ENCODE data around the gene DDX54. TPM values are rescaled to one million over a fixed set of nuclear protein-coding genes. Genes with fewer than 3 reads are reported as not detected.
A peak's percentile ranks its signal among the peaks of the same experiment; 100 is the strongest.

Gene DDX54
- total and polyA plus RNA-seq, 2 of the 8 experiments (the other 6 are each of a cell fraction or from before 2014, with no cell fraction given): 64.9 to 113 TPM

DNA sequence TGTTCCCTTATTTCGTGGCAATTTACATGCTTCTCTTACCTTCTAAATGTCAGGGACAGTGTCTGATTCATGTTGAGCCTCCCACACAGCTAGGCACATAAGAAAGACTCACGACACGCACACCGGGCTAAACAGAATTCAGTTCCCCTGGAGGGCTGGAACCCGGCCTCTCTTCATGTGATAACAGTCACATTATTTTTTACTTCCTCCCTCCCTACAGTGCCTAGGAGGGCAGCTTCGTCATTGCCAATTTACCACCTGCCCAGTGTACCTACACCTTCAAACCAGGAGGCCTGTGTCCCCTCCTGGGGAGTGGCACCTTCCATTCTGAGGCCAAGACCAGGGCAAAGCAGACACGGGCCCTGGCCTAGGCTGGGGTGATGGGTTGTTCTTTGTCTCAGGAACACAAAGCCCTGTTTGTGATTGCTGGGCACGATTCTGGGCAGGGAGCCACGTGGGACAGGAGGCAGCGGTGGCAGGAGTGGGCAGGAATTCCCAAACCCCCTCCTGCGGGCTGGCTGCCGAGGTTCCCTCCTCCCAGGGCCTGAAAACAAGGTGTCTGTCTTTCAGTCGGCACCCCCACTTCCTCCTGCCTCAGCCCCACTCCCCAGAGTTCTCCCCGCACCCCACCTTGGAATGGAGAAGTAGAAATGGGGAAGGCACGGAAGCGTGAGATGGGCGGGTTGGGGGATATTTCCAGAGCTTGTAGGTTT lies 42.9 kb downstream of the DDX54 start:
- Histone ChIP-seq H3K79me1 (ENCODE audit: low read depth, low read length) (no peaks in the 10 kb centered on the region), H3K27me3 (replicated peaks in 1 of 4; ENCODE audit: control insufficient read depth in 3 of 4, extremely low read depth in 1 of 4, insufficient read depth in 3 of 4, low read length in 3 of 4) (no peaks in the 10 kb centered on the region), H4K20me1 (replicated peaks in 1 of 2; ENCODE audit: control insufficient read depth in 1 of 2, insufficient read depth in 2 of 2, low read length in 2 of 2) (no peaks in the 10 kb centered on the region), H2BK20ac (ENCODE audit: low read length) (peak overlapping the region; percentile 48; the same call in 1 of the 2 replicates), H2AK5ac (ENCODE audit: low read depth, low read length) (peak overlapping the region; percentile 82; the same call in 1 of the 2 replicates), H4K8ac (ENCODE audit: extremely low read depth, insufficient read depth, low read length) (peak overlapping the region; percentile 21; the same call in 1 of the 2 replicates), H3K36me3 (ENCODE audit: control insufficient read depth in 2 of 4, insufficient read depth in 4 of 4, low read length in 3 of 4) (no peaks in the 10 kb centered on the region), H3K9me3 (ENCODE audit: insufficient read depth in 2 of 2, low read depth in 1 of 2, low read length in 1 of 2) (no peaks in the 10 kb centered on the region), H3K4me2 (ENCODE audit: insufficient read depth in 1 of 2, low read depth in 2 of 2, low read length in 2 of 2) (no peak overlapping the region), H3K27ac (ENCODE audit: low read depth, low read length) (no peak overlapping the region), H2BK12ac (ENCODE audit: low read depth, low read length) (peak overlapping the region; percentile 33; the same call in 1 of the 2 replicates), H3K23ac (ENCODE audit: insufficient read length) (no peak overlapping the region), H4K91ac (replicated peaks; ENCODE audit: insufficient read length, low read length) (peak overlapping the region; percentile 65), H3K14ac (ENCODE audit: insufficient read length) (no peak overlapping the region), H3K4me1 (replicated peaks in 1 of 4; ENCODE audit: control insufficient read depth in 3 of 4, insufficient read depth in 4 of 4, low read length in 3 of 4) (peaks cover 0 to 6% (median 0%) of the 10 kb centered on the region in 4 experiments; a peak in 2 of 7 replicates), H2AFZ (ENCODE audit: low read length) (0 out of 2 replicates have a peak overlapping the region, but pooled peaks have one; percentile 59), H3K4ac (replicated peaks; ENCODE audit: insufficient read length, low read depth, low read length) (no peak overlapping the region), H3K4me3 (ENCODE audit: extremely low read depth in 1 of 4, insufficient read depth in 2 of 4, low read depth in 3 of 4, low read length in 4 of 4) (no peak overlapping the region), H3K23me2 (ENCODE audit: low read depth, low read length) (no peaks in the 10 kb centered on the region), H4K5ac (ENCODE audit: insufficient read length, low read depth, low read length) (no peak overlapping the region), H2BK120ac (replicated peaks; ENCODE audit: low read depth, low read length) (peak overlapping the region; percentile 33), H3K56ac (replicated peaks; ENCODE audit: insufficient read length, low read depth, low read length) (no peak overlapping the region), H3K18ac (ENCODE audit: extremely low read depth, low read length) (peak overlapping the region; percentile 24; the same call in 1 of the 2 replicates), H3K79me2 (ENCODE audit: control insufficient read depth in 1 of 2, insufficient read depth in 2 of 2, low read length in 2 of 2) (no peaks in the 10 kb centered on the region), H3K9ac (replicated peaks in 1 of 4; ENCODE audit: extremely low read depth in 1 of 4, low read depth in 3 of 4, low read length in 3 of 4) (no peak overlapping the region), H2BK5ac (ENCODE audit: low read depth, low read length) (no peak overlapping the region), H2BK15ac (ENCODE audit: low read length) (peak overlapping the region; percentile 88; the same call in 1 of the 2 replicates)
- FAIRE-seq (no peak), DNase-seq (ENCODE audit: low read depth in 1 of 2, low spot score in 2 of 2) (no peak)
- ChIA-PET POLR2A (ENCODE audit: partially characterized antibody) (interaction anchor here (0.6 kb wide), 1 partner anchor 192 kb away, joined by 3 read pairs; no protein-coding TSS in a partner anchor), CTCF (ENCODE audit: partially characterized antibody) (interaction anchor here (0.7 to 1.4 kb wide), 3 partner anchors 8 to 76 kb away, joined by 3 to 4 read pairs (median 3); no protein-coding TSS in a partner anchor)
- 81% methylated on average over 14 of the region's 17 CpGs; no CpG with 5 or more reads in 1 of the 2 experiments for whole genome bisulfite sequencing, 2 experiments (ENCODE audit: extremely low coverage in 1 of 2, insufficient coverage in 1 of 2, insufficient read length in 1 of 2, insufficient replicate concordance in 2 of 2, low coverage in 1 of 2, low lambda C conversion rate in 2 of 2, missing lambda C conversion rate in 1 of 2)
- TF ChIP-seq RXRA (IDR thresholded peaks at IDR 0.05; ENCODE audit: insufficient read depth, low read depth, low read length): no peak
- no peak for TF ChIP-seq CREB1 (IDR thresholded peaks at IDR 0.05)
- TF ChIP-seq NANOG (IDR thresholded peaks at IDR 0.05; ENCODE audit: insufficient read depth, low read depth, low read length, poor library complexity, severe bottlenecking): no peak
- no peak for TF ChIP-seq POU5F1 (IDR thresholded peaks at IDR 0.05; ENCODE audit: low read depth, low read length)
- TF ChIP-seq SUZ12 (IDR thresholded peaks at IDR 0.05; ENCODE audit: low read length): no peak
- no peak for TF ChIP-seq ZNF274 (IDR thresholded peaks at IDR 0.05; ENCODE audit: borderline replicate concordance, extremely low read depth, low read length)
- no peak for TF ChIP-seq SIRT6 (IDR thresholded peaks at IDR 0.05; ENCODE audit: low read length)
- TF ChIP-seq KDM1A (IDR thresholded peaks at IDR 0.05; ENCODE audit: borderline replicate concordance, low read length): no peak
- no peak for TF ChIP-seq GTF2F1 (IDR thresholded peaks at IDR 0.05; ENCODE audit: borderline replicate concordance, low read depth, low read length)
